Activated naive CD4-positive, alpha-beta T cell treated with anti-CD3 and anti-CD28 coated beads, Interleukin-2, amount 10 ng/mL, durations not matched to agents 5 hours and 36 hours (primary cell): Measurements from ENCODE around the gene BTF3L4. TPM values are rescaled to one million over a fixed set of nuclear protein-coding genes. Genes with fewer than 3 reads are reported as not detected.

Source experiments
- total RNA-seq, 2 experiments: library from RNA; stranded (reverse); gene quantifications; one replicate each; pipeline ENCODE4 v1.2.3, GENCODE V29; 2021

The BTF3L4 gene
- 10 to 100 TPM; 37.3 to 37.5 TPM for total RNA-seq

DNA sequence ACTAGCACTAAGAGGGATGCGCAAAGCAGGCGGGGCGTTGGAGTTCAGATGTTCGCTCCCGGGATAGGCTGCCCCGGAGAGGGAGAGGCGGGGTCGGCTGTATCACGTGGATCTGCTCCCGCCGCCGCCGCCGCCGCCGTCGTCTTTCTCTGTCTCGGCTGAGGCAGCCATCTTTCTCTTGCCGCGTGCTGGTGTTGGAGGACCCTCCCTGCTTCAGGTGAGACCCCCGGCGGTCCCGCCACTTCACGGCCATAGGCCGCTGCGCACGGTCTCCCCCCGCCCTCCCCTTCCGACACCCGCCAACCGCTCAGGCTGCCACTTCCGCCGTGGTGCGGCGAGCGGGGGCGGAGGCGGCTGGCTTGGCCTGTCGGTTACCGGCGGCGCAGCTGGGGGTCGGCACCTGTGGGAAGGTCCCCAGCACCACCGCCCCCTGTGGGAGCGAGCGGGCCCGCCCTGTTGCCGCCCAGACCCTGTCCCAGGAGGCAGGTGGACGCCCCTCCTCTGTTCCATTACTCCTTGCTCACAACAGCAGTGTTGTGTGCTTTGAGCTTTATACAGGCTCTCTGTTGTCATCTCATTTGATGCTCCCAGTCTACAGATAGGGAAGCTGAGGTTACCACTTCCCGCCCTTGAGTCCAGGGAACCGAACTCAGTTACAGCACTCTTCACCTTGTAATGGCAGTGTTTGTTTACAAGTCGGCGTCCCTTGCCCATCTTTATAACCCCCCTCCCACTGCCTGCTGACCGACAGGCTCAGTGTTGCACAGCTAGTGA is at the start of gene BTF3L4:
BTF3L4 (plus strand) TSS at position 133 of the 774 bp plus-strand sequence. CDS start 3,553 bp downstream, outside the sequence.

GRCh38 chr1:52033190-52034049 is 22.7 kb upstream of the BTF3L4 start, which contains the start of gene KTI12:
Gene KTI12 (minus strand): TSS chr1:52033810. CDS start chr1:52033761, 49 bp downstream.

DNA sequence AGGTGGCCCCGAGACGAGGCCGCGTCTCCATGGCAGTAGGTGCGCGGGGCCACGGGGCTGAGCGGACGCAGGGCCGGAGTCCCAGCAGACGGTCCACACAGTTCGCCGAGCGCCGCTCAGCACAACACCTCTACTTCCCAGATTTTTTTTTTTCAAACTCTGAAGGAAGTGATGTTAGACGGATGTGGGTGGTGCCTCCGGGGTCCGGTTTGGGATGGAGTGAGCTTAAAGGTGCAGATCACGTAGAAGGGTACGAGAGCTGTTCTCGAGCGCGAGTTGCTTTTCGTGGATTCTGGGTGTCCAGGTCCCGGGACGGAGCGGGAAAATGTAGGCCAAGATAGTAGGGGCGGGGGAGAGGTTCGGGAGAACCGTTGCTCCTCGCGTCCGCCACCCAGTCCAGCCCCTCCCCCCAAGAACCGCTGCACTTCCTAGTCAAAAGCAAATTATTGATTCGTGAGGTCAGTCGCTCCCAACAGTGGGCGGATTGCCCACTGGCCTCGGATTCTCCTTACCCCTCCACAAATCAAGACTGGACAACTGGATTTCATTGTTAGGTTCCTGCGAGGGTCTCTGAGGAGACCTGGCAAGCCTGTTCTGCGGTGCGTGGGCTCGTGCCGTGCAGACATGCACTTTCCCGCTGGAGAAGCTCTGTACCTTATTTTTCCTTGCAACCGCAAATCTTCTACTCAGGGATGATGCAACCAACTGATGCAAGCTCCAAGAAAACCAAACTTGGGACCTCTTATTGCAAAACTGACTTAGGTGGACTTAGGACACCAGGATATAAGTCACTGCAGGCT is 829 bp upstream of the BTF3L4 start, which contains the start of gene TXNDC12:
TXNDC12 (minus strand) TSS at position 126 of the 800 bp plus-strand sequence; CDS start at position 31, 95 bp downstream.

Other genes with a start within 250 kb of the BTF3L4 start
- 100 to 1,000 TPM; 157 to 160 TPM for gene NRDC, start 177.6 kb upstream of the BTF3L4 start, total RNA-seq
- under 1 TPM; 0.07 to 0.08 TPM for gene RAB3B, start 65.6 kb upstream of the BTF3L4 start, total RNA-seq
- gene KTI12, start 22.5 kb upstream of the BTF3L4 start, total RNA-seq: 10 to 100 TPM; 11.6 to 12.4 TPM
- 10 to 100 TPM; 44.7 to 45.8 TPM for gene TXNDC12, start 1.1 kb upstream of the BTF3L4 start, total RNA-seq
- 1 to 10 TPM; 2.7 to 2.9 TPM for gene ZFYVE9, start 85.8 kb downstream of the BTF3L4 start, total RNA-seq